ENCODE measurements around the gene RPL27.

- no peak for TF ChIP-seq POLR2A (IDR thresholded peaks at IDR 0.05)
- no peak for TF ChIP-seq CTCF (IDR thresholded peaks at IDR 0.05)
These were observed 44.5 kb upstream of the RPL27 start for GRCh38 chr17:42953669-42954068.

Data from sigmoid colon (tissue), 3 donors.